ENCODE data around the gene LETM1. TPM values are rescaled to one million over a fixed set of nuclear protein-coding genes. Genes with fewer than 3 reads are reported as not detected.

LETM1 gene
- total and polyA plus RNA-seq, 2 of the 13 experiments (the other 11 are each of a cell fraction or from before 2014, with no cell fraction given), result 9.7 to 41.6 TPM

DNA sequence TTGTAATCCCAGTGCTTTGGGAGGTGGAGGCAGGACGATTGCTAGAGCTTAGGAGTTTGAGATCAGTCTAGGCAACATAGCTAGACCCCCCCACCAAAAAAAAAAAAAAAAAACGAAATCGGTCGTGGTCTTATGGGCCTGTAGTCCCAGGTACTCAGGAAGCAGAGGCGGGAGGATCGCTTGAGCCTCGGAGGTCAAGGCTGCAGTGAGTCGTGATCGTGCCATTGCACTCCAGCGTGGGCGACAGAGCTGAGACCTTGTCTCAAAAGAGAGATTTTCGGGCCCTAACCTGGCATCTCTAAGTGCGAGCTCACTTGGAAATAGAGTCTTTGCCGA lies 7.0 kb upstream of the LETM1 start (continued):
- TF ChIP-seq, protein P1, sequence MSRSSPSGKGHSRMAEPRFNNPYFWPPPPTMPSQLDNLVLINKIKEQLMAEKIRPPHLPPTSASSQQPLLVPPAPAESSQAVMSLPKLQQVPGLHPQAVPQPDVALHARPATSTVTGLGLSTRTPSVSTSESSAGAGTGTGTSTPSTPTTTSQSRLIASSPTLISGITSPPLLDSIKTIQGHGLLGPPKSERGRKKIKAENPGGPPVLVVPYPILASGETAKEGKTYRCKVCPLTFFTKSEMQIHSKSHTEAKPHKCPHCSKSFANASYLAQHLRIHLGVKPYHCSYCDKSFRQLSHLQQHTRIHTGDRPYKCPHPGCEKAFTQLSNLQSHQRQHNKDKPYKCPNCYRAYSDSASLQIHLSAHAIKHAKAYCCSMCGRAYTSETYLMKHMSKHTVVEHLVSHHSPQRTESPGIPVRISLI (CRISPR knock-in tag; IDR thresholded peaks at IDR 0.05; ENCODE audit: borderline replicate concordance), result peak; percentile 65; the same call in 1 of the 2 replicates
- TF ChIP-seq ZNF510 (CRISPR knock-in tag; IDR thresholded peaks at IDR 0.05; ENCODE audit: low read depth) (0 out of 2 replicates have a peak, but pooled peaks have one; percentile 1), NR2F2 (IDR thresholded peaks at IDR 0.05; ENCODE audit: borderline replicate concordance, low read depth) (0 out of 2 replicates have a peak, but pooled peaks have one; percentile 39), GZF1 (CRISPR knock-in tag; IDR thresholded peaks at IDR 0.05) (no peak), MAX (IDR thresholded peaks at IDR 0.05) (no peak), DNMT1 (CRISPR knock-in tag; IDR thresholded peaks at IDR 0.05) (no peak), SALL1 (CRISPR knock-in tag; IDR thresholded peaks at IDR 0.05) (peak; percentile 9; the same call in 1 of the 2 replicates), ZNF501 (CRISPR knock-in tag; IDR thresholded peaks at IDR 0.05) (no peak), ZBTB2 (CRISPR knock-in tag; IDR thresholded peaks at IDR 0.05; ENCODE audit: low read depth) (no peak), ESRRA (CRISPR knock-in tag; IDR thresholded peaks at IDR 0.05; ENCODE audit: low read depth) (0 out of 2 replicates have a peak, but pooled peaks have one; percentile 10), TARDBP (CRISPR knock-in tag; IDR thresholded peaks at IDR 0.05) (no peak), CEBPZ (IDR thresholded peaks at IDR 0.05; ENCODE audit: low read length) (no peak), PCBP1 (IDR thresholded peaks at IDR 0.05; ENCODE audit: borderline replicate concordance, low read depth, low read length) (no peak), TCF7 (IDR thresholded peaks at IDR 0.05; ENCODE audit: low read depth) (no peak), ZNF737 (CRISPR knock-in tag; IDR thresholded peaks at IDR 0.05; ENCODE audit: borderline replicate concordance) (no peak), ZNF282 (IDR thresholded peaks at IDR 0.05; ENCODE audit: partially characterized antibody) (no peak), REPIN1 (CRISPR knock-in tag; IDR thresholded peaks at IDR 0.05; ENCODE audit: borderline replicate concordance, low read depth) (no peak)
